Measurements from ENCODE around the gene MAP7D2. TPM values are rescaled to one million over a fixed set of nuclear protein-coding genes. Genes with fewer than 3 reads are reported as not detected.

Gene MAP7D2
- total and polyA plus RNA-seq, 9 of the 15 experiments (the other 6 are each of a cell fraction or from before 2014, with no cell fraction given): 0.01 to 0.04 (median 0.03) TPM; not detected in 4

DNA sequence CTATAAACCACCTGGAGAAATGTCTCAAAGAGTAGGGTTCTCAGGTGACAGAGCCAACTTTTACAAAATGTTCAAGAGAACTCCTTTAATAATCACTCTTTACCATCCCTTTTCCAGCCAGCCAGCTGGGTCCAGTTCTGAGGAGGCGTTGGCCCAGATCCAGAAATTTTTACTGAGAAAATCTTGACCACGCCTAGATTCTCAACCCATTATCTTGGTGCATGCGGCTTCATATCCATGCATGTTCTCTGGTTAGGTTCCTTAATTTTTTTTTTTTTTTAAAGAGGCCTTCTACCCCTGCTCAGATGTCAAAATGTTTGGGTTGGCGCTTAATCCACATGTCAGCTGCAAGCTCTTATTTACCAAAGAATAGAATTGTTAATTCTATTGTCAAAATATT is 12.0 kb upstream of the MAP7D2 start:
- Histone ChIP-seq H4K20me1 (replicated peaks; ENCODE audit: control insufficient read depth, insufficient read depth, low read length) (no peaks in the 10 kb centered on the region), H3K4me2 (ENCODE audit: insufficient read depth, low read length) (no peak overlapping the region), H3K27me3 (ENCODE audit: control insufficient read depth in 2 of 2, insufficient read depth in 2 of 2, low read length in 2 of 2) (no peaks in the 10 kb centered on the region), H3K9ac (ENCODE audit: insufficient read depth in 1 of 2, low read depth in 2 of 2, low read length in 2 of 2) (no peak overlapping the region), H3K4me1 (replicated peaks in 1 of 2; ENCODE audit: control insufficient read depth in 2 of 2, insufficient read depth in 2 of 2, low read length in 2 of 2) (peaks cover 0 to 3% of the 10 kb centered on the region in 2 experiments; a peak in 2 of 5 replicates), H3K4me3 (no peak overlapping the region), H2AFZ (ENCODE audit: low read depth, low read length) (no peak overlapping the region), H3K9me3 (replicated peaks; ENCODE audit: control insufficient read depth, insufficient read depth, low read depth, low read length) (no peaks in the 10 kb centered on the region), H3K9me1 (ENCODE audit: control insufficient read depth, insufficient read depth, low read length) (no peaks in the 10 kb centered on the region), H3K79me2 (ENCODE audit: control insufficient read depth, insufficient read depth, low read length) (no peaks in the 10 kb centered on the region; the same call in 2 of the 3 replicates), H3K36me3 (ENCODE audit: control insufficient read depth, insufficient read depth, low read length) (peaks cover 64% of the 10 kb centered on the region), H3K27ac (ENCODE audit: extremely low read depth, low read depth, low read length) (no peak overlapping the region)
- DNase-seq (ENCODE audit: extremely low read depth in 1 of 4, low spot score in 3 of 4): peak; percentile 11 to 79 (median 26)
- ChIA-PET POLR2A (interaction anchor here (1.8 kb wide), 1 partner anchor 11 kb away, joined by 6 read pairs; no protein-coding TSS in a partner anchor), CTCF (ENCODE audit: low intra/inter-chr PET ratio) (interaction anchor here (0.7 kb wide), 1 partner anchor 43 kb away, joined by 6 read pairs; no protein-coding TSS in a partner anchor)
- WGBS (ENCODE audit: insufficient coverage, low coverage, missing lambda C conversion rate): 16% methylated on average over 4 of the region's 4 CpGs
- no TSS peak for BruUV-seq (replicated peaks)
- intact Hi-C loops (cut with micrococcal nuclease): no loop called here
- FAIRE-seq: no peak
- in situ Hi-C loops (cut with MboI): no loop called here
- ATAC-seq: peak; percentile 81
- TF ChIP-seq, protein P1, sequence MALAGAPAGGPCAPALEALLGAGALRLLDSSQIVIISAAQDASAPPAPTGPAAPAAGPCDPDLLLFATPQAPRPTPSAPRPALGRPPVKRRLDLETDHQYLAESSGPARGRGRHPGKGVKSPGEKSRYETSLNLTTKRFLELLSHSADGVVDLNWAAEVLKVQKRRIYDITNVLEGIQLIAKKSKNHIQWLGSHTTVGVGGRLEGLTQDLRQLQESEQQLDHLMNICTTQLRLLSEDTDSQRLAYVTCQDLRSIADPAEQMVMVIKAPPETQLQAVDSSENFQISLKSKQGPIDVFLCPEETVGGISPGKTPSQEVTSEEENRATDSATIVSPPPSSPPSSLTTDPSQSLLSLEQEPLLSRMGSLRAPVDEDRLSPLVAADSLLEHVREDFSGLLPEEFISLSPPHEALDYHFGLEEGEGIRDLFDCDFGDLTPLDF (CRISPR knock-in tag; IDR thresholded peaks at IDR 0.05): no peak
- TF ChIP-seq CBFA2T3 (IDR thresholded peaks at IDR 0.05) (0 out of 2 replicates have a peak, but pooled peaks have one; percentile 41), ZNF408 (CRISPR knock-in tag; IDR thresholded peaks at IDR 0.05; ENCODE audit: low read depth) (no peak), NFIC (IDR thresholded peaks at IDR 0.05) (peak; percentile 91), BCOR (IDR thresholded peaks at IDR 0.05) (no peak), POLR2H (tag; IDR thresholded peaks at IDR 0.05; ENCODE audit: low read depth) (no peak), ASH1L (IDR thresholded peaks at IDR 0.05; ENCODE audit: borderline replicate concordance, low read depth, partially characterized antibody) (no peak)
- TF ChIP-seq, protein P2, sequence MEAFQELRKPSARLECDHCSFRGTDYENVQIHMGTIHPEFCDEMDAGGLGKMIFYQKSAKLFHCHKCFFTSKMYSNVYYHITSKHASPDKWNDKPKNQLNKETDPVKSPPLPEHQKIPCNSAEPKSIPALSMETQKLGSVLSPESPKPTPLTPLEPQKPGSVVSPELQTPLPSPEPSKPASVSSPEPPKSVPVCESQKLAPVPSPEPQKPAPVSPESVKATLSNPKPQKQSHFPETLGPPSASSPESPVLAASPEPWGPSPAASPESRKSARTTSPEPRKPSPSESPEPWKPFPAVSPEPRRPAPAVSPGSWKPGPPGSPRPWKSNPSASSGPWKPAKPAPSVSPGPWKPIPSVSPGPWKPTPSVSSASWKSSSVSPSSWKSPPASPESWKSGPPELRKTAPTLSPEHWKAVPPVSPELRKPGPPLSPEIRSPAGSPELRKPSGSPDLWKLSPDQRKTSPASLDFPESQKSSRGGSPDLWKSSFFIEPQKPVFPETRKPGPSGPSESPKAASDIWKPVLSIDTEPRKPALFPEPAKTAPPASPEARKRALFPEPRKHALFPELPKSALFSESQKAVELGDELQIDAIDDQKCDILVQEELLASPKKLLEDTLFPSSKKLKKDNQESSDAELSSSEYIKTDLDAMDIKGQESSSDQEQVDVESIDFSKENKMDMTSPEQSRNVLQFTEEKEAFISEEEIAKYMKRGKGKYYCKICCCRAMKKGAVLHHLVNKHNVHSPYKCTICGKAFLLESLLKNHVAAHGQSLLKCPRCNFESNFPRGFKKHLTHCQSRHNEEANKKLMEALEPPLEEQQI (IDR thresholded peaks at IDR 0.05): no peak
- TF ChIP-seq, protein P3, sequence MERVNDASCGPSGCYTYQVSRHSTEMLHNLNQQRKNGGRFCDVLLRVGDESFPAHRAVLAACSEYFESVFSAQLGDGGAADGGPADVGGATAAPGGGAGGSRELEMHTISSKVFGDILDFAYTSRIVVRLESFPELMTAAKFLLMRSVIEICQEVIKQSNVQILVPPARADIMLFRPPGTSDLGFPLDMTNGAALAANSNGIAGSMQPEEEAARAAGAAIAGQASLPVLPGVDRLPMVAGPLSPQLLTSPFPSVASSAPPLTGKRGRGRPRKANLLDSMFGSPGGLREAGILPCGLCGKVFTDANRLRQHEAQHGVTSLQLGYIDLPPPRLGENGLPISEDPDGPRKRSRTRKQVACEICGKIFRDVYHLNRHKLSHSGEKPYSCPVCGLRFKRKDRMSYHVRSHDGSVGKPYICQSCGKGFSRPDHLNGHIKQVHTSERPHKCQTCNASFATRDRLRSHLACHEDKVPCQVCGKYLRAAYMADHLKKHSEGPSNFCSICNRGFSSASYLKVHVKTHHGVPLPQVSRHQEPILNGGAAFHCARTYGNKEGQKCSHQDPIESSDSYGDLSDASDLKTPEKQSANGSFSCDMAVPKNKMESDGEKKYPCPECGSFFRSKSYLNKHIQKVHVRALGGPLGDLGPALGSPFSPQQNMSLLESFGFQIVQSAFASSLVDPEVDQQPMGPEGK (CRISPR knock-in tag; IDR thresholded peaks at IDR 0.05; ENCODE audit: borderline replicate concordance): no peak
